Jurkat, Clone E6-1 (cell line): ENCODE data around the gene COG8.
"Not testable (repeated sequence)": the region's sequence is repeated elsewhere in the genome, so short reads cannot be mapped to it uniquely, and the experiment has no call there.

Experiments
- DNase-seq: peaks from one replicate; pipeline ENCODE4 v3.0.0-alpha.2; 2011; ENCODE audit warnings: low read depth, low spot score
- H3K4me3 ChIP-seq: 2 replicates; pipeline ENCODE4 v1.5.1; 2011; ENCODE audit warnings: mild to moderate bottlenecking, low read length, control low read depth, moderate library complexity

Gene COG8

DNA sequence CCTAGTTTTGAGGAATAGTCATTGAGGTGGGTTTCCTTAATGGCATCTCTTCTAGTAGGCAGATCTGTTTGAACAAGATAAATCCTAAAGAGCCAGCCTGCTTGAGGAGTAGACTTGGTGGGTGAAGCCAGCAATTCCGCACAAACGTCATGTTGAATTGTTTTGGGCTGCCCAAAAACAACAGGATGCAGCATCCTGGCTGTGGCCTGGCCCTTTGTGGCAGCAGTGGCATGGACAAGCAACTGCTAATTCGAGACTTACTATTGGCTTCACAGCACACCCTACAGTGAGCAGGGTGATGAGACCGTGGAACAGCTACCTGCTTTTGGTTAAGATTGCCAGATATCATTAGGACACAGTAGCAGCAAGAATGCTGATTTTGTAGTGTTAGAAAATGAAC, 37.5 kb downstream of the COG8 start:
- no peak for DNase-seq
- no peak overlapping the region for H3K4me3 ChIP-seq

DNA sequence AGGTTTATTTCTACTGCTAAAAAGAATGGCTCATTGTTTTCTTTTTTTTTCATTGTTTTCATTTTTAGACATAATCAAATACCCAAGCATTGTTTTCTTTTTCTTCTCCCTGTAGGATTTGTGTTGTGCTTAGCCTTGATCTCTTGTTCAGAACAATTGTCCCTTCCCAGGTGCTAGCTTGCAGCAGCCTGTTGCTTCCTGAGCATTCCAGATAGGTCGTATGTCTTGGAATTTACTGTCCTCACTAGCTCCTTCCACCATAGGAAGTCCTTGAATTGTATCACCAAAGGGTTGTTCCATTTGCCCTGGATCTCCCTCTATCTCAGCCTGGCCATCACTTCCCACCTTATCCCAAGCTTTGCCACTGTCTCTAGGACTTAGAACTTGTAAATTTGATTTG, 38.2 kb downstream of the COG8 start:
- DNase-seq = no peak
- H3K4me3 ChIP-seq = no peak overlapping the region

DNA sequence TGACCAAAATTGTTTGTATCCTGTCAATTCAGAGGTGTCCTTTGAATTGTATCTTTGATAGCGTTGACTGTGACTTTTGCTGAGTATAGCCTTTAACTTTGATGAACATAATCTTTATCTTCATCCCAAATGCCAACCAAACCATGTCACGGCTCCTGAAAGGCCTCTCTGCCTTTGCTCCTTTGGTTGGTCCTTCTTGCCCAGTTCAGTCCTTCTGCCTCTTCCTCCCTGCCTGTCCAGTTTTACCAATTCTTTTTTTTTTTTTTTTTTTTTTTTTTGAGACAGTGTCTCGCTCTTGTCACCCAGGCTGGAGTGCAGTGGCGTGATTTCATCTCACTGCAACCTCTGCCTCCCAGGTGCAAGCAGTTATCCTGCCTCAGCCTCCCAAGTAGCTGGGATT, 41.1 kb downstream of the COG8 start:
- no peak for DNase-seq
- no peak overlapping the region for H3K4me3 ChIP-seq

DNA sequence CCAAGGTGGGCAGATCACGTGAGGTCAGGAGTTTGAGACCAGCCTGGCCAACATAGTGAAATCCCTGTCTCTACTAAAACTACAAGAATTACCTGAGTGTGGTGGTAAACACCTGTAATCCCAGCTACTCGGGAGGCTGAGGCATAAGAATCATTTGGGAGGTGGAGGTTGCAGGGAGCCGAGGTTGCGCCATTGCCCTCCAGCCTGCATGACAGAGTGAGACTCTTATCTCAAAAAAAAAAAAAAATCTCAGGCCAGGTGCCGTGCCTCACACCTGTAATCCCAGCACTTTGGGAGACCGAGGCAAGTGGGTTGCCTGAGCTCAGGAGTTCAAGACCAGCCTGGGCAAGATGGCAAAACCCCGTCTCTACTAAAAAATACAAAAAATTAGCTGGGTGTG, 42.6 kb downstream of the COG8 start:
- not testable (repeated sequence) for DNase-seq, H3K4me3 ChIP-seq

DNA sequence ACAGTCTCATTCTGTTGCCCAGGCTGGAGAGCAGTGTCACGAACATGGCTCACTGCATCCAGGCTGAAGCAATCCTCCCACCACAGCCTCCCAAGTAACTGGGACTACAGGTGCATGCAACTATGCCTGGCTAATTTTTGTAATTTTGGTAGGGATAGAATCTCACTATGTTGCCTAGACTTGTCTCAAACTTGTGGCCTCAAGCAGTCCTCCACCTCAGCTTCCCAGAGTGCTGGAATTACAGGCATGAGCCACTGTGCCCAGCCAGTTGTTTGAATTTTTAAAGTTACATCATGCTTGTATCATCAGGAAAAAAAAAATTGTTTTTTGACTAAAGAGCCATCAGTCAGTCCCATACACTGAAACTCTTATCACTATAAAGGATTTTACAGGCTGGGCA, 45.3 kb downstream of the COG8 start:
- no peak overlapping the region for H3K4me3 ChIP-seq
- DNase-seq = no peak

DNA sequence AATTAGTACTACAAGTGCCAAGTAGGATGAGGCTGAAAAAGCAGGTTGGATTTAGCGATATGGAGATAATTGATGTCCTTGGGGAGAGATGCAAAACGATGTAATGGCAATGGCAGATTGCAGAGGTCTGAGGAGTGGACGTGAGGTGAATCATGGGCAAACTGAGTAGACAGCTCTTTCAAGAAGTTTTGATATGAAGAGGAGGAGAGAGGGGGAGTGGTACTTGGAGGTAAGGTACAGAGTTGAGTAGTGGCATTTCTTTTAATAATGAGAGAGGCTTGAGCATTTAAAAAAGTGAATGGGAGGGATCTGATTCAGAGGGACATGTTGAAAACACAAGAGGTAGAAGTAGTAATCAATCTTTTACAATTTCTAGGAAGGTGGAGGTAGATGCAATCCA, 46.0 kb downstream of the COG8 start:
- no peak for DNase-seq
- no peak overlapping the region for H3K4me3 ChIP-seq

DNA sequence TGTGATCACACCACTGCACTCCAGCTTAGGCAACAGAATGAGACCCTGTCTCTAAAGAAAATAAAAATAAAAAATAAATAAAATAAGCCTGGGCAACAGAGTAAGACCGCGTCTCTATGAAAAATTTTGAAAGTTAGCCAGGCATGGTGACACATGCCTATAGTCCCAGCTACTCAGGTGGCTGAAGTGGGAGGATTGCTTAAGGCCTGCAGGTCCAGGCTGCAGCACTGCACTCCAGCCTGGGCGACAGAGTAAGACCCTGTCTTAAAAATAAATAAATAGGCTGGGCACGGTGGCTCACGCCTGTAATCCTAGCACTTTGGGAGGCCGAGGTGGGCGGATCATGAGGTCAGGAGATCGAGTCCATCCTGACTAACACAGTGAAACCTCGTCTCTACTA, 47.7 kb downstream of the COG8 start:
- H3K4me3 ChIP-seq, DNase-seq: not testable (repeated sequence)

DNA sequence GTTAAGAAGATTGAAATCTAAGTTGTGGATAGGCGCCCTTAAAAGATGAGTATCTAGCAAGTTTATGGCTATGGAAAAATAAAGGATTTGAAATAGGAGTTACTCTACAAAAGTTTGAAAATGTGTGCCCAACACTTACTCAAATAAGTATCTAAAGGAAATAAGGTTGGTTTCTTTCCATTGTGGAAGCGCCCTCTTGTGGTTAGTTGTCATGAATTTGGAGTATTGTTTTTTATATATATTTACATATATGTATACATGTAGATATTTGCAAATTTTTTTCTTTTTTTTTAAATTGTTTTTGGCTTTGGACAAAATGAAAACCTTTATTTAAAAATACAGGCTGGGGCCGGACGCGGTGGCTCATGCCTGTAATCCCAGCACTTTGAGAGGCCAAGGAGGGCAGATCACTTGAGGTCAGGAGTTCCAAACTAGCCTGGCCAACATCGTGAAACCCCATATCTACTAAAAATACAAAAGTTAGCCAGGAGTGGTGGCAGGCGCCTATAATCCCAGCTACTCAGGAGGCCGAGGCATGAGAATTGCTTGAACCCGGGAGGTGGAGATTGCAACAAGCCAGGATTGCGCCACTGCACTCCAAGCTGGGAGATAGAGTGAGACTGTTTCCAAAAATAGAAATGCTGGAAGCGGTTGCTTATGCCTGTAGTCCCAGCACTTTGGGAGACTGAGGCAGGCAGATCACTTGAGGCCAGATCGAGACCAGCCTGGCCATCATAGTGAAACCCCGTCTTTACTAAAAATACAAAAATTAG, 52.2 kb downstream of the COG8 start:
- peak; percentile 70 for DNase-seq
- no peak overlapping the region for H3K4me3 ChIP-seq

DNA sequence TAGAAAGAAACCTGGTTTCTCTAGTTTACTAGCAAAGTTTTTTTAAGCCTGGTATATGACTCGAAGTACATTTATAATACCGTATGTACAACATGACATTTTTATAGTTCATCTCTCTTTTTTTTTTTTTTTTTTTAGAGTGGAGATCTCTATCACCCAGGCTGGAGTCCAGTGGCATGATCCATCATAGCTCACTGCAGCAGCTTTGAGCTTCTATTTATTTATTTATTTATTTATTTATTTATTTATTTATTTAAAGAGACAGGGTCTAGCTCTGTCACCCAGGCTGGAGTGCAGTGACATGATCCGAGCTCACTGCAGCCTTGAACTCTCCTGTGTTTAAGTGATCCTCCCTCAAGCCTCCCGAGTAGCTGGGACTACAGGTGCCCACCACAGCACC, 54.1 kb downstream of the COG8 start:
- DNase-seq = no peak
- no peak overlapping the region for H3K4me3 ChIP-seq

DNA sequence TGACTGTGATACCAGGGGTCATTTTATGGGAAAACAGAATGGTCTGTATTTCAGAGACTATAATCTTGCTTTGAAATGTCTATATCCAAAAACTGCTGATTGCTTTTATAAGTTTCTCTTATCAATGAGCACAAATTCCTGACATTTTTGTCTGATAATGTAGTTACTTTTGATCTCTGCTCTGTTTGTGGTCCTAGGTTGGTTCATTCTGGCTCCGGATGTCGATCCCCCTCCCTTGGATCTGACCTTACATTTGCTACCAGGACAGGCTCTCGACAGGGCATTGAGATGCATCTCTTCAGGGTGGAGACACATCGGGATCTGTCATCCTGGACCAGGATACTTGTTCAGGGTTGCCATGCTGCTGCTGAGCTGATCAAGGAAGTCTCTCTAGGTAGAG, 55.5 kb downstream of the COG8 start:
- H3K4me3 ChIP-seq = no peak overlapping the region
- no peak for DNase-seq

DNA sequence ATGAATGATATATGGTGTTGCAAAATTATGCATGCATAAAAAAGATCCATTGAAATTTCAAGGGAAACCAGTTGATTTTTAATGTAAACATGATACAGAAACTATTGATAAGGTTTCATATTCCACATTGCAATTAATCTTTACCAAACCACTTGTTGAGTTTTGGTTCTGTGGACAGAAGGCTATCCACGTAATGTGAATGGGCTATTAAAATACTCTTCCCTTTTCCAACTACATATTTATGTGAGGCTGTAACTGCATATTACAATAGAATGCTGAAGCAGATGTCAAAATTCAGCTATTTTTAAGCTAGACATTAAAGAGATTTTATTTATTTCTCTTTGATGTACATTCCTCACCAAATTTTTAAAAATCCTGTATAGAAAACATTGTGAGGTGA, 62.0 kb downstream of the COG8 start:
- DNase-seq = no peak
- H3K4me3 ChIP-seq = no peak overlapping the region
